Tibial nerve (tissue), 4 donors: Measurements from ENCODE around the gene ZNRF1.

Experiments used
- EP300 ChIP-seq, 2 donors: sonication (generic); formaldehyde crosslinking; IDR thresholded peaks; one replicate each; pipeline ENCODE4 v1.6.1; 2017; ENCODE audit warnings: antibody characterized with exemption in 2 of 2, mild to moderate bottlenecking in 1 of 2
- POLR2A ChIP-seq, 2 donors: fragments of 450-650 bp; IDR thresholded peaks; one replicate each; pipeline ENCODE4 v1.6.1; 2017; ENCODE audit warnings: antibody characterized with exemption in 2 of 2, mild to moderate bottlenecking in 2 of 2, moderate library complexity in 2 of 2
- TF ChIP-seq, protein P1 (sequence below), 5 experiments: fragments of 200-600 bp in 3 of 5; fragments of 450-650 bp in 2 of 5; sonication (generic) in 3 of 5; IDR thresholded peaks; one replicate each; pipeline ENCODE4 v1.5.1; 2016 to 2019; ENCODE audit warnings: antibody characterized with exemption in 5 of 5, mild to moderate bottlenecking in 3 of 5, moderate library complexity in 2 of 5

DNA sequence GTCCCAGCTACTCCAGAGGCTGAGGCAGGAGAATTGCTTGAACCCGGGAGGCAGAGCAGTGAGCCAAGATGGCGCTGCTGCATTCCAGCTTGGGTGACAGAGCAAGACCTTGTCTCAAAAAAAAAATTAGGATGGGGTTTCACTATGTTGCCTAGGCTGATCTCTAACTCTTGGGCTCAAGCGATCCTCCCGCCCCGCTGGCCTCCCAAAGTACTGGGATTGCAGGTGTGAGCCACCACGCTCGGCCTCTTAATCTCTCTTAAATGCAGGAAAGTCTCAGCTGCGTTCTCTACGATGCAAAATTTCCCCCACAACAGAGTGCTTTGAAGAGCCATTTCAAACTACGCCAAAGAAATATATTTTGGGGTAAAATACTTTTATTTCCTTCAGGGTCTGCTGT lies 8.0 kb upstream of the ZNRF1 start:
- no peak for TF ChIP-seq POLR2A (IDR thresholded peaks at IDR 0.05)
- TF ChIP-seq, protein P1, sequence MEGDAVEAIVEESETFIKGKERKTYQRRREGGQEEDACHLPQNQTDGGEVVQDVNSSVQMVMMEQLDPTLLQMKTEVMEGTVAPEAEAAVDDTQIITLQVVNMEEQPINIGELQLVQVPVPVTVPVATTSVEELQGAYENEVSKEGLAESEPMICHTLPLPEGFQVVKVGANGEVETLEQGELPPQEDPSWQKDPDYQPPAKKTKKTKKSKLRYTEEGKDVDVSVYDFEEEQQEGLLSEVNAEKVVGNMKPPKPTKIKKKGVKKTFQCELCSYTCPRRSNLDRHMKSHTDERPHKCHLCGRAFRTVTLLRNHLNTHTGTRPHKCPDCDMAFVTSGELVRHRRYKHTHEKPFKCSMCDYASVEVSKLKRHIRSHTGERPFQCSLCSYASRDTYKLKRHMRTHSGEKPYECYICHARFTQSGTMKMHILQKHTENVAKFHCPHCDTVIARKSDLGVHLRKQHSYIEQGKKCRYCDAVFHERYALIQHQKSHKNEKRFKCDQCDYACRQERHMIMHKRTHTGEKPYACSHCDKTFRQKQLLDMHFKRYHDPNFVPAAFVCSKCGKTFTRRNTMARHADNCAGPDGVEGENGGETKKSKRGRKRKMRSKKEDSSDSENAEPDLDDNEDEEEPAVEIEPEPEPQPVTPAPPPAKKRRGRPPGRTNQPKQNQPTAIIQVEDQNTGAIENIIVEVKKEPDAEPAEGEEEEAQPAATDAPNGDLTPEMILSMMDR (IDR thresholded peaks at IDR 0.05): no peak
- TF ChIP-seq EP300 (IDR thresholded peaks at IDR 0.05): no peak
